HG03558 (cell line): ENCODE measurements around the gene TAF3.
"Not testable (repeated sequence)": the region's sequence is repeated elsewhere in the genome, so short reads cannot be mapped to it uniquely, and the experiment has no call there.

Experiments
- ATAC-seq: cut with Tn5 transposase; IDR thresholded peaks from one replicate; pipeline ENCODE4 v1.9.1; 2021; ENCODE audit warnings: moderate number of reproducible peaks; ENCODE audit not compliant: unreplicated experiment; ENCODE audit errors: extremely low read depth

Gene TAF3

DNA sequence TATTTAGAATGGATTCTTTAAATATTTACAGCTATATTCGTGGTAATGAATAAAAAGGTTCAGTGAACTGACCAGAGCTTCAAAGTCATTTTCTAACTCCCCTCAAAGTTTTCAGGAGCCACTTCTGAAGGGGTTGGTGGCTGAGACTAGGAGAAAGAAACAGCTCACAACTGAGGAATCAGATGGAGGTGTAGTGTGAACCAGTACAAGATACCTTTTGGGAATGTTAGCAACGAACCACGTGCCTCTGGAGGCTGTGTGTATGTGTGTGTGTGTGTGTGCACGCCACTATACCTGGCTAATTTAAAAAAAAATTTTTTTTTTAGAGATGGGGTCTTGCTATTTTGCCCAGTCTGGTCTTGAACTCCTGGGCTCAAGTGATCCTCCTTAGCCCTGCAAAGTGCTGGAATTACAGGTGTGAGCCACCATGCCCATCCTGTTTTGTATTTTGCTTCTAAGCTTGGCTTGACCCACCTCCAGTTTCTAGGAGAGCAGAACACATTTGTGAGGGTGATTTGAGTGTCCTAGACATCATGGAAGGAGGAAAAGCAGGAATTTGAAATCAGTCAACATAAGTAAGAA, 9.5 kb upstream of the TAF3 start:
- ATAC-seq, result no peak

DNA sequence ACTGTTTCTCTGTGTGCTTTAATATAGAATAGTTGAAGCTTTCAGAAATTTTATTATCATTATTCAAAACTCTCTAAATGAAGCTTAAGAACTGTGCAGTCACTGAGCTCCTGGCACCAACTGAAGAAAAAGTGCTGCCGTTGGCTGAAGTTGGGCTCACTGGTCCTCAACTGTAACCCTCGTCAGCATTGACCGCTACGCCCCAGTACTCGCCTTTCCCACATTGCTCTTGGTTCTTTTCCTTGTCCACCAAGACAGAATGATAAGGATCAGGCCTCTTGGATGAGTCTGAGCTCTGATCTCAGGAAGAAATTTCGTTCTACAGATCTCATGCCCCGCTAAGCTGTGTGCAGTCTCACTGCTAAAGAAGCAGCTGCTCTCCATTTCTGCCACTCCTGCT, 7.9 kb upstream of the TAF3 start:
- no peak for ATAC-seq

DNA sequence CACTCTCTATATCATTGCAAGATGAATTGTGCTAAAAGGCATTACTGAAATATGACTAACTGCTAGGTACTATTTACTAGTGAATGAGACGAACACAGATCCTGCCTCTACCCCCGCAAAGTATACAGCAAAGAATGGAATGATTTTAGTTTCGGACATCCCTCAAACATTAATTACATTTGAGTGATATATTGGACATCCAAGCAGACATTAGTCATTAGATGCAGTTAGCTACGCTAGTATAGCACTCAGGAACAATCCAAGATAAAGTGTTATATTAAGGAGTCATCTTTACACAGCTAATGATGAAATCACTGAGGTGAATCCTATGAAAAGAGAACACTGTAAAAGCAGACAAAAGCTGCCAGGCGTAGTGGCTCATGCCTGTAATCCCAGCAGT, 7.3 kb upstream of the TAF3 start:
- ATAC-seq, result no peak

DNA sequence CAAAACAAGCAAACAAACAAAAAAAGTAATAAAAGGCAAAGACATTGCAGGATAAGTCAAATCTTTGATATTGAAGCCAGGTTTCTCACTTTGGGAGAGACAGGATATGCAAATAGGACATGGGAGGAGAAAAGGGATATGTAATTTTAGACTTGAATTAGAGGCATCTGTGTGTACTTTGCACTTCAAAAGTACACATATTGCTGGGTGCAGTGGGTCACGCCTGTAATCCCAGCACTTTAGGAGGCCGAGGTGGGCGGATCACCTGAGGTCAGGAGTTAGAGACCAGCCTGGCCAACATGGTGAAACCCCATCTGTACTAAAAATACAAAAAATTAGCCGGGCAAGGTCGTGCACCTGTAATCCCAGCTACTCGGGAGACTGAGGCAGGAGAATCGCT, 6.6 kb upstream of the TAF3 start:
- ATAC-seq, result not testable (repeated sequence)

DNA sequence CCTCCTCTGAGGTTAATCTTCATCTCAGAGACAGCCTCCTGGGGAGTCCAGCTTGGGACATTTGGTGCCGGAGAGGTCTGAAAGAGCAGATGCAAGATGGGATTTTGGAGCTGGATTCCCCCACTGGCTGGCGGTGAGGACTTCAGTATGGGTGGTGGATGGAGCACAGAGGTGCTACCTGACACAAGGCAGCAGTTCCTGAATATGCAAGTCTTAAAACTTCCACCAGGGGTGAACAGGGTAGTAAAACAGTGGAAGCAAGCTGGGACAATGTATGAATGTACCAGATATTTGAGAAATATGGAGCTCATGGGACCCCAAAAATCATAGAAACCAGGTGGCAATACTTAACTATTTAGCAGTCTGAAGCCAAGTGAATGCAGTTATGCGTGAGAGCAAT, 4.8 kb upstream of the TAF3 start:
- no peak for ATAC-seq

DNA sequence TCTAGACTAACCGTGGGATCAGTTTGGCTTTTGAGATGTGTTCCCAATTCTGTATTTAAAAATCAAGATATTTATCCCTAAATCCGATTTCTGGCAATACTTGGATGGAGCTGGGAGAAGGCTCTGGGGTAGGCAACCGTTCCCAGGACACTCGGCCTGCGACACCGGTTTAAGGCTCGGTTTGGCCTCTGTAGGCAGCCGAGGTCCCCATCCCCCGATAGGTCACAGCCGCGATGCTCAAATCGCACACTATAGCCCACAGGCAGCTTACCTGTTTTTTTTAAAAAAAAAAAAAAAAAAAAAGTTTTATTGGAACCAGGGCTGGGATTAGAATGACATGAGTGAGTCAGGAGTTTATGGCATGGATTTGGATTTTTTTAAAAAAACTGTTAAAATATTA, 729 bp upstream of the TAF3 start:
- ATAC-seq, result no peak

DNA sequence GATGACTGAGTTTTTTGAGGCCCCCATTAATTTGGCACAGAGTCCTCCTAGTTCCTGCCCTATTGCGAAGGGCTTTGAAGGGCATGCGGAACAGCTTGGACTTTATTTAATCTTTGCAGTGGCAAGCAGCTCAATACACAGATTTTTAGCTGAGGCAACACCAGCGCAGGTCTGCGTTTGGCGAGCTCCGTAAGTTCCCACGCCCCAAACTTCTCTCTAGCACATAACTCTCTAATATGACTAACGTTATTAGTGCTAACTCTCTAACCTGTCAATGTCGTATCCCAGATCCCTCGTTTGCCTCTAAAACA, 366 bp upstream of the TAF3 start:
- ATAC-seq, result no peak

DNA sequence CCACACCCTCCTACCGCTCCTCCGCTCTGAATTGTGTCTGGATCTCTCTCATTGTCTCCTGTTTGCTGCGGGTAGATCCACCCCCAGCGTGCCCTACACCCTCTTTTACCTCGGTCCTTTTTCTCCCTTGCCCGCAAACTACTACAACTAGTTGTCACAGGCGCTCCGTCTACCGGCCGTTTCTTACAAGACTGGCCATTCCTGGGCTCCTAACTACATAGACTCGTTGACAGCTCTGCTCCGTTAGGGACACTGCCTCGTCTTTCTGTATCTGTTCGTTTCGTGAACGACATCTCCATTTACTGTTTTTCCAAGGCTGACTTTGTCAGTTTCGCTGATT, 786 bp downstream of the TAF3 start:
- ATAC-seq, result peak; percentile 30

DNA sequence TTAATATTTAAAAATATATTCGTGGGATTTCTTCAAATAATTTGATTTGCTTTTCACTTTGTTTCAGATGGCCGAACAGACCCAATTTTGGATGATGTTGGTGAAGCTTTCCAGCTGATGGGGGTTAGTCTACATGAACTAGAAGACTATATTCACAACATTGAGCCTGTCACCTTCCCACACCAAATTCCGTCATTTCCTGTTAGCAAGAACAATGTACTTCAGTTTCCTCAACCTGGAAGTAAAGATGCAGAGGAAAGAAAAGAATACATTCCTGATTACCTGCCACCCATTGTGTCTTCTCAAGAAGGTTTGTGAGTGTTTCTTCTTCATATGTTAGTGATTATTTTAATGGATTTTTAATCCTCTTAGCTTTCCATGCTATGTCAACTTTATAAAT, 5.9 kb downstream of the TAF3 start:
- no peak for ATAC-seq

DNA sequence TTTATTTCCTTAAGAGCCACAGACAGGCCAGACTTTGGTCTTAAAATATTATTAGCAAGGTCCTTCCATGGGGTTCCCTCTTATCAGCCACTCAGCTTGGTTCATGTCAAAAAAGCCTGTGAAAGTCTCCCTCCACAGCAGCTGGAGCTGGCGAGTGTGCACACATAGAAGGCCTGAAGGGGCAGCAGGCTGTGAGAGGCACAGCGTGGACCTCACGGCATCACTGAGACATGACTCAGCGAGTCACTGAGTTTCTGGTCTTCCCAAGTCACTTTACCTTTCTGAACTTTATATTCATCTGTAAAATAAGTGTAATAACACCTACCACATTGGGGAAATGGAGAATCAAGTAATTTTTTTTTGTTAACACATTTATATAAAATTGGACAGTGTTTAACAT, 8.7 kb downstream of the TAF3 start:
- ATAC-seq, result no peak

DNA sequence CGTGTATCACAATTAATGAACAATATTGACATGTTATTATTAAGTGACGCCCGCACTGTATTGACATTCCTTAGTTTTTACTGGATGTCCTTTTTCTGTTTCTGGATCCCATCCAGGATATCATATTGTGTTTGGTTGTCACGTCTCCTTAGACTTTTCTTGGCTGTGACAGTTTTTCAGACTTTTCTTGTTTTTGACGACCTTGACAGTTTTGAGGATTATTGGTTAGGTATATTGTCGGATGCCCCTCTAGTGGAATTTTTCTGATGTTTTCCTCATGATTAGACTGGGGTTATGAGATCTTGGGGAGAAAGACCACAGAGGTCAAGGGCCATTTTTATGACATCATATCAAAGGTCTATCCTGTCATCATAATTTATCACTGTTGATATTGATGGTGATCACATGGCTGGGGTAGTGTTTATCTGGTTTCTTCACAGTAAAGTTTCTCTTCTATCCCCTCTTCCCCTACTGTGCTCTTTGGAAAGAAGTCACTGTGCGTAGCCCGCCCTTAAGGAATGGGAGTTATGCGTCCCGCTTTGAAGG, 11.1 kb downstream of the TAF3 start:
- ATAC-seq, result no peak

DNA sequence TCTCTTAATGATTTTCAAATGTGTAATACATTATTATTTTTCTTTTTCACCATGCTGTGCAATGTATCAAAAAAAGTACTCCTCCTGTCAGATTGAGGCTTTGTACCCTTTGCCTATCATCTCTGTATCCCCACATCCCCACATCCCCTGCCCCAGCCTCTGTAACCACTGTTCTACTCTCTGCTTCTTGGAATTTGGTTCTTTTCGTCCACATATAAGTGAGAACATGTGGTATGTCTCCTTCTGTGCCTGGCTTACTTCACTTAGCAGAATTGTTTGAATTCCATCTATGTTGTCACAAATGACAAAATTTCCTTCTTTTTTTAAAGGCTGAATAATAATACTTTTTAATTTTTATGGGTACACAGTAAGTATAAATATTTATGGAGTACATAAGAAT, 13.8 kb downstream of the TAF3 start:
- ATAC-seq, result no peak

DNA sequence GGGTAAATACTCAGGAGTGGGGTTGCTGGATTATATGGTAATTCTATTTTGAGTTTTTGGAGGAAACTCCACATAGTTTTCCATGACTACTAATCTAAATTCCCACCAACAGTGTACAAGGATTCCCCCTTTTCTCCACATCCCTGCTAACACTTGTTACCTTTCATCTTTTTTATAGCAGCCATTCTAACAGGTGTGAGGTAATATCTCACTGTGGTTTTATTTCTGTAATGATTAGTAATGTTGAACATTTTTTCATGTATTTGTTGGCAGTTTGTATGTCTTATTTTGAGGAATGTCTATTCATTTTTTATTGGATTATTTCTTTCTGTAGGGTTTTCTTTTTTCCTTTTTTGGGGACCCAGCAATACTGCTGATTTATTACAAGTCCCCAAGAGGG, 14.9 kb downstream of the TAF3 start:
- ATAC-seq, result no peak

DNA sequence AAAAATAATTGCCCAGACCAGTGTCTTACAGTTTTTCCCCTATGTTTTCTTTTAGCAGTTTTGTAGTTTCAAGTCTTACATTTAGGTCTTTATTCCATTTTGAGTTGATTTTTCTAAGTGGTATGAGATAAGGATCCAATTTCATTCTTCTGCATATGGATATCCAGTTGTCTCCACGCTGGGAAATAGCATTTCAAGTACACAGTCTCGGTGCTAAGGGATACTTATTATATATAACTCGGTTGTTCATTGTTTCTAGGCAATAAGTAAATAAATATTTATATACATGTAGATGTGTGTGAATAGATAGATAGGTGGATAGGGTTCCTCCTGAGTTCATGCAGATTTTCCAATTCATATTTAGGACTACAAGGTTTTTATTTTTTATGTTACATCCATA, 16.0 kb downstream of the TAF3 start:
- ATAC-seq, result no peak

DNA sequence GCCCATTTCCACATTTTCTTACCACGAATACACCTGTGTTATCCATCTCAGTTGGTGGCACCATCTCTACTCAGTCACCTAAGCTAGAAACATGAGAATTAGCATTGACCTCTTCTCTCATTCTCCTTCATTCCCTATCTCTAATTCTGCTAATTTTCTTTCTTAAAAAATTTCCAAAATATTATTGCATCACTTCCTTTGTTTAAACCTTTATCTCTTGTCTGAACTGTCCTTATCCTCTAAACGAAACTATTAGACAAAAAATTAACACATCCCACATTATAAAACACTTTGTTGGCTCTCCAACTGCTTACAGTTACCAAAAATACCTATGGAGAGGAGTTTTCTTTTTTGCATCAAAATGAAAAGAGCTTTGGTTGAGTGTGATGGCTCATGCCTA, 18.3 kb downstream of the TAF3 start:
- no peak for ATAC-seq

DNA sequence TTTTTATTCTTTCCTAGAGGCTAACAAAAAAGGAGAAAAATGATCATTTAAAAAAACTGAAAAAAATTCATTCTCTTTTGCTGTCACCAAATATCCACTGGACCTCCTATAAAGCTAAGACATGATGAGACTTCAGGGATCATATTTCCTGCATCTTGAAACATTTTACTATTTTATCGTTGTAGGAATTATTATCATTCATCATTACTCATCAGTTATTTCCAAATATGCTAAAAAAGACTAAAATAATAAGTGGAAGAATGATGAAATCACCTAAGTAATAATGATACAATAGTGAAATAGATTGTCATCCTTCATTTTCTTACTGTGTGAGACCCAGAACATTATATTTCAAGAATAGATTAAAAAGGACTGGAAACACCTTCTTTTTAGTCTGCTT, 28.3 kb downstream of the TAF3 start:
- ATAC-seq, result no peak

DNA sequence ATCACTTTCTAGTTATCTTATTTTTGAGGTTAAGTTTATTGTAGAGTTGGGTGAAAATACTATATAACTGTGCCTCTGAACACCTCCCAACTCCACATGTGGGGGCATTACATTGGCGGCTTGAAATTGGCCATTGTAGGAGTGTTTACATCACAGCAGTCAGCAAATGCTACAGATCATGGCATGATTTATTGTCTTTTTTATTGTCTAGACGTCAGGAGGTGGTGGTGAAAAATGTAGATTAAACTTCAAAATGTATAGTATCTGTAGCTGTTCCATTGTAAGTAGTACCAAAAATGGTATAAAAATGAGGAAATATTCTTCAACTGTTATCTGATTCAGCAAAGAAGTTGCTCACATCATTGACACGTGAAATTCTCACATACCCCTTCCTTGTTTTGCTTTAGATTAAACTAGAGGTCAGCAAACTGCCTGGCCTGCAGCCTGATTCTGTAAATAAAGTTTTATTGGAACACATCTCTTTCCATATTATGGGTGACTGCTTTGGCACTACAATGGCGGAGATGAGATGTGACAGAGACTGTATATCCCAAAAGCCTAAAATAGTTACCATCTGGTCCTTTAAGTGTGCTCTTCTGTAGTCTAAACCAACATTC, 35.0 kb downstream of the TAF3 start:
- ATAC-seq, result no peak

DNA sequence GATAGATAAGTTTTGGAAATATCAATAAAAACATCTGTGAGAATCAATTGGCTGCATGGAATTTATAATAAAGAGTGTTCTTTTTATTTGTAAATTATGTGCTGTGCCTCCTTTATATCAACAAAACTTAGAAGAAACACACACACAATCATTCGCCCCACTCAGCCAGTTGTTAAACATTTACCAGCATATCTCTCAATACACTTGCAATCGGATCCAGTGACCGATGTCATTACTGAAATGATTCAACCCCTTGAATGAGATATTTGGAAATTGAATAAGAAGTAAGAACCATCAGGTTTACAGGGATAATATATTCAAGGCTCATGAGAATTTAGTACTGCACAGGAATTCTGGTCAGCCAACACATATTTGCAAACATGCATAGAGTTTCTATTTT, 35.6 kb downstream of the TAF3 start:
- ATAC-seq, result no peak

DNA sequence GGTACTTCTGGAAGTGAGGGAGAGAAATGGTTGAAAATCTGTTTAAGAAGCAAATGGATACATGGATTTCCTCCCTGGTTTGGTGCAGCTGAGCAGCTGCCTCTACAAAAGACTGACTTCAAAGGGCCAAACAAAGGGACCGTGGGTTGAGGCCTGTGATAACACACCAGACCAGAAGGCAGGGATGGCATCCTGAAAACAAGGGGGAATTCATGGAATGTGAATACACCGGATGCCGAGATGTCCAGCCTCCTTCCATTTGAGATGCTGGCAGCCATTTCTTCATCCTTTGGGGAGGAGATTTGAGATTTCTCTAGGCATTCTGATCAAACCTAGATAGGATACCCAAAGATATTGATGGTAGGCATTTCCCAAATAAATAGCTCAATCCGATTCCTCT, 36.9 kb downstream of the TAF3 start:
- ATAC-seq, result no peak

DNA sequence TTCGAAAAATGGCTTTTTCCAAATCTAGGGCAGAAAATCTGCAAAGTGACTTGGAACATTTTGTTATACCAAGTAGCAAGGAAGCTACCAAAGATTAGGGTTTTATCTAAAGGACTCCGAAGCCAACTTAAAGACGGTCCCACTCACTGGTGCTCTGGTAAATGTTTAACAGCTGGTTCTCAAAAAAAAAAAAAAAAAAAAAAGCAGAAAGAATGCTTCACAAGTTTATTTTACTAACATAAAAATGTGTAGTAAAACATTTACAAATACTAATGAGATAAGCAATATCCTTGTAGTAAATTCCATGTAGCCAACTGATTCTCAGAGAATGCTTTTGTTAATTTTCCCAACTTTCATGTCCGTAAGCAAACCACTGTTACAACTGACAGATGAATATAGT, 38.4 kb downstream of the TAF3 start:
- ATAC-seq, result no peak

DNA sequence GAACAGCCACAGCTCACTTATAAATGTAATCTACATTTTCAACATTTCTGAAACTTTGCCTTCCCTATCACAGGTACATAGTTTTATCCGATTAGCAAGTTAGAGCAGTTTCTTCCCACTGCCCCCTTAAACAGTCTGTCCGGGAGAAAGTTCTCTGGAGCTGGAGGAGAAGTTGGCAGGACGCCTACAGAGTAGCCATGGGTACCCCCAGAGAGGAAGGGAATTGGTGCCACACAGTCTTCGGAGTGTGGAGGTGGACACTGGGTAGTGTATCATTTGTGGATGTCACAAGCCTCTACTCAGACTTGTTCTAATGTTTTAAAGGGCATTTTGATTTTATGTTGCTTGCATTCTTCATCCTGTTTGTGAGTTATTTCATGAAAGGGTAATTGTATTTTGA, 39.0 kb downstream of the TAF3 start:
- no peak for ATAC-seq

DNA sequence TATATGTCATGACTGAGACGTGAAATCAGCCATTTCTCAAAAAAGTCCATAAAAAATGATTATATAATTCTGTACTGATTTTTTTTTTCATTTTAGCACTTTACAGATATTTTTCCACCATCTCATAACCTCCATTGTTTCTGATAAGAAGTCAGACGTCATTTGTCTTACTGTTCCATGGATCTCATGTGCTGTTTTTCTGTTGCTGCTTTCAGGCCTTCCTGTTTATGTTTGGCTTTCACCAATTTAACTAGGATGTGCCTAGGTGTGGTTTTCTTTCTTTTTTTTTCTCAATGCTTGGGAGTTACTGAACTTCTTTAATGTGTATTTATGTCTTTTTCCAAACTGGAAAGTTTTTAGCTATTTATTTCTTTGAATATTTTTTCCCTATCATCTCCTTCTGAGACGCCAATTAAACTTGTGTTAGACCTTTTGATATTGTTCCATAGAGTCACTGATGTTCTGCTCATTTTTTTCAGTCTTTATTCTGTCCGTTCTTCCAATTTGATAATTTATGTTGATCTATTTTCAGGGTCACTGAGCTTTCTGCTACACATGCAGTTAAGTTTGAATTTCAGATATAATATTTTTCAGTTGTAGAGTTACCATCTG, 43.3 kb downstream of the TAF3 start:
- ATAC-seq, result no peak
